D721Med (cell line): ENCODE data around the gene PRRT1.
A peak's percentile ranks its signal among the peaks of the same experiment; 100 is the strongest.
"Not testable (repeated sequence)": the region's sequence is repeated elsewhere in the genome, so short reads cannot be mapped to it uniquely, and the experiment has no call there.

Experiments used
- DNase-seq: peaks from one replicate; pipeline ENCODE4 v3.0.0; 2011; ENCODE audit warnings: low spot score; ENCODE audit not compliant: insufficient read length
- FAIRE-seq: peaks from 2 replicates; lab custom pipeline; 2011; peaks lifted over from hg19 to GRCh38; lab: Jason Lieb, UNC
- TF ChIP-seq, protein P1 (sequence below): IDR thresholded peaks from 2 replicates; pipeline ENCODE4 v1.5.1; 2012; ENCODE audit warnings: mild to moderate bottlenecking, control low read depth; ENCODE audit not compliant: insufficient read depth; ENCODE audit errors: missing control alignments

Gene PRRT1

DNA sequence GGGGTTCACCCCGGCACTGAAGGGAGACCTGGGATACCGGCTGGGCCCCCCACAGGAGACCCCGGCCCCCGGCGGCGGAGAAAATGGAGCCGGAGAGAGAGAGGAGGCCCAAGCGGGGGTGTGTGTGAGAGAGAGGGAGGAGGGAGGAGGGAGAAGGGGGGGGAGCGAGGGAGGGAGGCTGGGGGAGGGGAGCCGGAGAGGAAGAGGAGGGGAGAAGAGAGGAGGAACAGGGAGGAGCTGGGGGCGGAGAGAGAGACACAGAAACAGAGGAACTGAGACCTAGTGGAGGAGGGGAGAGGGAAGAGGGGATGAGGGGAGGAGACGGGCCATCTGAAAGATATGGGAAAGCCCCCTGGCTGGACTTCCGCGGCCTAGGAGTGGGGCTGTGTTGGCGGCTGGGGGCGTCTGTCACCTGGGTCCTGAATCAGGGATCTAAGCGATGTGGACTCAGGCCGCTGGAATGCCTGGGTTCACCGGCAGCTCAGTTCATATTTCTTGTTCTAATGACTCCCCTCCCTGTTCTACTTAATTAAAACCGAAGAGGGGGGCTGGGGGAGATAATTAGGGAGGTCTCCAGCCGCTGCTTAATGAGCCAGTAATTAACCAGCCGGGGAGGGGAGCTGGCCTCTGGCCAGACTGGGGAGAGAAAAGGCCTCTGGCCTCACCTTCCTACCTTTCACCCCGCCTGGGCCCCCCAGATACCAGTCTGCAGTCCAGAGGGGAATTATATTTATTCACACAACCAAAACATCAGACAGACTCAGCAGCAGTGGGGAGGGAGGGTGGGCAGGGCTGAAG is 38.5 kb upstream of the PRRT1 start, which contains the start of gene PBX2:
PBX2 (minus strand) TSS at position 149 of the 798 bp plus-strand sequence. CDS start 287 bp downstream, outside the sequence.
- TF ChIP-seq, protein P1, sequence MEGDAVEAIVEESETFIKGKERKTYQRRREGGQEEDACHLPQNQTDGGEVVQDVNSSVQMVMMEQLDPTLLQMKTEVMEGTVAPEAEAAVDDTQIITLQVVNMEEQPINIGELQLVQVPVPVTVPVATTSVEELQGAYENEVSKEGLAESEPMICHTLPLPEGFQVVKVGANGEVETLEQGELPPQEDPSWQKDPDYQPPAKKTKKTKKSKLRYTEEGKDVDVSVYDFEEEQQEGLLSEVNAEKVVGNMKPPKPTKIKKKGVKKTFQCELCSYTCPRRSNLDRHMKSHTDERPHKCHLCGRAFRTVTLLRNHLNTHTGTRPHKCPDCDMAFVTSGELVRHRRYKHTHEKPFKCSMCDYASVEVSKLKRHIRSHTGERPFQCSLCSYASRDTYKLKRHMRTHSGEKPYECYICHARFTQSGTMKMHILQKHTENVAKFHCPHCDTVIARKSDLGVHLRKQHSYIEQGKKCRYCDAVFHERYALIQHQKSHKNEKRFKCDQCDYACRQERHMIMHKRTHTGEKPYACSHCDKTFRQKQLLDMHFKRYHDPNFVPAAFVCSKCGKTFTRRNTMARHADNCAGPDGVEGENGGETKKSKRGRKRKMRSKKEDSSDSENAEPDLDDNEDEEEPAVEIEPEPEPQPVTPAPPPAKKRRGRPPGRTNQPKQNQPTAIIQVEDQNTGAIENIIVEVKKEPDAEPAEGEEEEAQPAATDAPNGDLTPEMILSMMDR, result no peak
- DNase-seq, result peak; percentile 78
- no peak for FAIRE-seq

DNA sequence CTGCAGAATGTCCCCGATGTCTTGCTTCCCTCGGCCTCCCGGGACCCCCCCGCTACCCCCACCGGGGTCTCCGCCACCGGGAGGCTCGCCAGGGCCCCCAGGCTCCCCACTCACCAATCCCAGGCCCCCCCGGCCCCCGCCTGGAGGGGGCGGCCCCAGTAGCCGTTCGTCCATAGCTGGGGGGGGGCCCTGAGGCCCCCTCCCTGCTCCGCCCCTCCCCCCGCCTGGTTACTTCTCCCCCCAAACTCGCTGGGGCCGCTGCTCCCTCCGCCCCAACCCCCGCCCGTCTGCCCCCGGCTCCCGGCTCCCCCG is 38.0 kb upstream of the PRRT1 start:
- FAIRE-seq (no peak), DNase-seq (no peak)
- TF ChIP-seq, protein P1, result no peak

DNA sequence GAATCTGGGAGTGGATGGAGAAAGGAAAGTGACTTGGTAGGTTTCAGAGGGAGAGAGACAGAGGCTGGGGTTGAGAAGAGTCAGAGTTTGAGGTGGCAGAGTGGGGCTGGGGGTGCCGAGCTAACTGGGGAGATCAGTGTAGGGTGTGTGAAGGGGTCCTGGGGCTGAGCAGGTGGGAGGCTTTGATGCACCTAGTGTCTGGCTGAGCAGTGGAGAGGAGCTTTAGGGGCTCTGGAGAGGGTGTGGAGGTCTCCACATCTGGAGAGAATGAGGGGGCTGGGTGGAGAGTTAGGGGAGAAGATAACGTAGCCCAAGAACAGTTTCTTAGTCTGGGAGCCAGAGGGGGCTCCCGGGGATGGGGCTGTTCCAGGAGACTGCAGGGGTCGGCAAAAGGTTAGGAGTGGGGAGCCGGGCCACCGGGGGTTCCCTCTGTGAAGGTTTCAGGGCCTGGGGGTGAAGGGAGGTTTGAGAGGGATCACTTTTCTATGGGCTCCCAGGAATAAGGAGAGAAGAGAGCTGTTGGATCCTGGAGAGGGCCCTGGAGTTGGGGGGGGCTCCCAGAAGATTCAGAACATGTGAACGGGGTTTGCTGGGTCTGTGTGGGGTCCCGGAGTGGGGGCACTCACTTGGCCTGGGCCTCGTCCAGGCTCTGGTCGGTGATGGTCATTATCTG is 37.5 kb upstream of the PRRT1 start:
- no peak for FAIRE-seq
- TF ChIP-seq, protein P1, result no peak

DNA sequence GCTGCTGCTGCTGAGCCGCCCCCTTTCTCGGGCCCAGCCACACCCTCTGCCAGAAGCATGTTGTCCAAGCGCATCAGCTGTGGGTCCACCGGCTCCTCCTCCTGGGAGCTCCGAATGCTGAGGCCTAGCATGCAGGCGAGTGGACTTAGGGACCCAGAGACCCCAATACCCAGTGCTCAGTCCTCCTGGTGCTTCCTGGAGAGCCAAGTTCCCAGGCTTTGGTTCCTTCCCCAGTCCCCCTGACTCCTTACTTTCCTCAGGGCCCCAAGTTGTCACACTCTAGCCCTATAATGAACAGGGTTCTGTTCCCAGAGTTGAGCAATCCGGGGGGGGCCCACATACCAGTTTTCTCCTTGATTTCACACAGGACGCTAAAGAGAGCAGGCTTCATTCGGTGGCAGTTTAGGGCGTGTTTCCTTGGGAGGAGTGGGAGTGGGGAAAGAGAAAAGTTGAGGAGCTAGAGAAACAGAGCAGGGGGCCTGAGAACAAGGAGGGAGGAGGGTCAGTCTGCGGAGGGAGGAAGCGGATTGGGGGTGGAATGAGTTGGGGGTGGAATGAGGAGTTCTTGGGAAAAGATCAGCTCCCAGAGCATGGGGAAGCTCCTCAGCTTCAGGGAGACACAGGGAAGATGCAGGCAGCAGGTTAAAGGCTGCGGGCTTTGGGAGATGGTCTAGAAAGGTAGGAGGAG is 36.8 kb upstream of the PRRT1 start:
- no peak for DNase-seq
- TF ChIP-seq, protein P1, result no peak
- no peak for FAIRE-seq

More for the DNA sequence above, 37.5 kb upstream of the PRRT1 start:
- no peak for DNase-seq

DNA sequence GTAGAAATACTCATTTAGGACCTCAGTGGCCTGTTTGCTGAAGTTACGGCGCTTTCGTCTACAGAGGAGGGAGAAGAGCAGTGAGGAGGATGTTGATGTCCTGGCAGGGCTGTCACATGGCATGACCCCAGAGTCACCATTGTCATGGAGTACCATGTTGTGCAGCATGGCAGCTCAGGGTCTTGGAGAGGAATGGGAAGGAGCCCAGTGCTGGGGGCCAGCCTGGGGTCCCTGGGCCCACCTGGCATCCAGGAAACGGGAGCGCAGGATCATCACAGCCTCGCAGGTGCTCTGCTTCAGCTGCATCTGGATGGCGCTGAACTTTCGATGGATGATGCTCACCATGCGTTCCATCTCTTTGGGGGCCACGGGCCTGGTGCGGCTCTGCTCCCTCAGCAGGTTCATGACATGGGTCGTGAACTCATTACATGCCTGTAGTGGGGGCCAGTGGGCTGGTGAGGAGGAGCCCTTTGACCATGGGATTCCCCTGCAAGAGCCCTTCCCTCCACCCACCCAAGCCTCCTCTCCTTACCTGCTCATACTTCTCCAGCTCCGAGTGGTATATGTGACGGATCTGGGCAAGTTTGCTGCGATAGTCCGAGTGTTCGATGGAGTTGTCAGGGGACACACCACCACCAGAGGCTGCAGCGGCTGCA is 36.1 kb upstream of the PRRT1 start:
- FAIRE-seq, result not testable (repeated sequence)

DNA sequence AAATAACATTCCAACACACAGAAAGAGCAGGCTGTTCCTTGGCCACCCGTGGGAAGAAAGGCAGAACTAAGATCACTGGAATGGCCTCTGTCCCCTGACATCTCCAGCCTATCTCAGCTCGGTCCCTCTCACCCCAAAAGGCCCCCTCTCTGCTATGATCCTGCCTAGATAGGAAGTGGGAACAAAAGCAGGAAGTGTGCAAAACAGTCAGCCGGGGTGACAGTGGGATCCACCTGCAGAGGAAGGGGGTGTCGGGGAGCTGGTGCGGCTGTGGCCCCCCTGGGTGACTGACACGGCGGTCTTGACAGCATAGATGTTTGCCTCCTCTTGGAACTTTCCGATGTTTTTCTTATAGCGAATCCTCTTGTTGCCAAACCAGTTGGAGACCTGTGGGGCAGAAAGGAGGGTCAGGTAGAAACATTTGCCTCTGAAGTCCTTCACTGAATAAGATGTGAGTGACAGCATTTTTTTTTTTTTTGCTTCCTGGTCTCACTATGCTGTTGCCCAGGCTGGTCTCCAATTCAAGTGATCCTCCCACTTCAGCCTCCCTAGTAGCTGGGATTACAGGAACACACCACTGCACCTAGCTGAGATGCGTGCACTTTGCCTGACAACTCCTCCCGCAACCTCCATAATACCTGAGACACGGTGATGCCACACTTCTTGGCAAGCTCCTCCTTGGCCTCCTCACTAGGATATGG is 35.4 kb upstream of the PRRT1 start:
- TF ChIP-seq, protein P1, result no peak
- DNase-seq, result no peak
- FAIRE-seq, result no peak

More for the DNA sequence above, 36.1 kb upstream of the PRRT1 start:
- not testable (repeated sequence) for DNase-seq

DNA sequence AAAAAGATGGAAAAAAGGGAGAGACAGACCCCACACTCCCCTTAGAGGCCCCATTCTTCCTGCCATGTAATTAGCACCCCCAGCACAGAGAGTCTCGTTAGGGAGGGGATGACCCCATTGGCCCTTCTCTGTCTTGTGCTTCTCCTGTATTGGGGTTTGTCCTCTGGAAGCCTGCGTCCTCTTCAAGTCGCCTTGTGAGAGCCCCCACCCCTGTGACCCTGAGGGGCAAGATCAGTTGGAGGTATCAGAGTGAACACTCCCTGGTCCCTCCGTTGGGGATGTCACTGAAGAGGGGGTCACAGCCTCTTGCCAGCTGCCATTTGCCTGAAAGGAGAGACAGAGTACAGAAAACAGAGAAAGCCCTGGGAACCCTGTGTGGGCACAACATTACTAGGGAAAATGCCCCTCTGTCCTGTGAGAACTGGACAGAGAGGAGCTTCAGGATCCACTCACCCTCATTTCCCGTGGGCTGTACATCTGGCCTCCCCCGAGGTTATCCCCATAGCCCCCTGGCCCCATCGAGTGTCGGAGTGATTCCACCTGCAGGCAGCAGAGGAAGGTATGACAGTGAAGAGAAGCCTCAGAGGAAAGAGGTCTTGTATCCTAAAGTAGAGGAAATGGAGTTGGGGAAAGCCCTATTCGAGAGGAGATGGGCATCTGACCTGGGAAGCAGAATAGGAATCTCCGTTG is 34.6 kb upstream of the PRRT1 start:
- FAIRE-seq, DNase-seq: not testable (repeated sequence)

DNA sequence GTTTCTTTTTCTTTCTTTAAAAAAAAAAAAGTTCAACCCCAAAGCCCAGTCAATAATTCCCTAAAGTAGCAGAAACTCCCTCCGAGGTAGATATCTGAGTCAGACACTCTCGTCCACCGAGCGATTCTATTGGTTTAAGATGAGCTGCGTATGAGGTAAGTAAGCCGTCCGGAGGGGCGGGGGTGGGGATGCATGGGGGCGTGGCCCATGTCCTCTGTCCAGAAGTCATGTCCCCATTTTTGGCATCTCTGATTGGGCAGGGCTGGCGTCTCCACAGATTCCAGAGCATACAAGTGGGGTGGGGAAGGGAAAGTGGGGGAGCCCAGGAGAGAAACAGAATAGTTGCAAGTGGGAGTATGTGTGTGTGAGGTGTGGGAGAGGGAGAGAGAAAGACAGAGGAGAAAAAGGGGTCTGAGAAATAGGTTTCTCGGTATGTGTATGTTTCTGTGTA is 34.0 kb upstream of the PRRT1 start:
- not testable (repeated sequence) for FAIRE-seq, DNase-seq
